GM21529 (cell line): Measurements from ENCODE around the gene CLEC6A.
"Not testable (repeated sequence)": the region's sequence is repeated elsewhere in the genome, so short reads cannot be mapped to it uniquely, and the experiment has no call there.

Source experiments
- ATAC-seq: cut with Tn5 transposase; IDR thresholded peaks from one replicate; pipeline ENCODE4 v1.9.1; 2021; ENCODE audit not compliant: unreplicated experiment

The CLEC6A gene

GRCh38 chr12:8493084-8493483 lies 37.3 kb downstream of the CLEC6A start:
- peak; percentile 99 for ATAC-seq

GRCh38 chr12:8495671-8496070 lies 39.9 kb downstream of the CLEC6A start:
- ATAC-seq: not testable (repeated sequence)

DNA sequence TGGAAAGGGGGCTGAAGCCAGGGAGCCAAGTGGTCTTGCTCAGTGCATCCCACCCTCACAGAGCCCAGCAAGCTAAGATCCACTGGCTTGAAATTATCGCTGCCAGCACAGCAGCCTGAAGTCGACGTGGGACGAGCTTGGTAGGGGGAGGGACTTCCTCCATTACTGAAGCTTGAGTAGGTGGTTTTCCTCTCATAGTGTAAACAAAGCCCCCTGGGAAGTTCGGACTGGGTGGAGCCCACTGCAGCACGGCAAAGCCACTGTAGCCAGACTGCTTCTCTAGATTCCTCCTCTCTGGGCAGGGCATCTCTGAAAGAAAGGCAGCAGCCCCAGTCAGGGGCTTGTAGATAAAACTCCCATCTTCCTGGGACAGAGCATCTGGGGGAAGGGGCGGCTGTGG lies 40.3 kb downstream of the CLEC6A start:
- ATAC-seq: not testable (repeated sequence)

- ATAC-seq: no peak
These were observed 43.9 kb downstream of the CLEC6A start for GRCh38 chr12:8499616-8500015.

DNA sequence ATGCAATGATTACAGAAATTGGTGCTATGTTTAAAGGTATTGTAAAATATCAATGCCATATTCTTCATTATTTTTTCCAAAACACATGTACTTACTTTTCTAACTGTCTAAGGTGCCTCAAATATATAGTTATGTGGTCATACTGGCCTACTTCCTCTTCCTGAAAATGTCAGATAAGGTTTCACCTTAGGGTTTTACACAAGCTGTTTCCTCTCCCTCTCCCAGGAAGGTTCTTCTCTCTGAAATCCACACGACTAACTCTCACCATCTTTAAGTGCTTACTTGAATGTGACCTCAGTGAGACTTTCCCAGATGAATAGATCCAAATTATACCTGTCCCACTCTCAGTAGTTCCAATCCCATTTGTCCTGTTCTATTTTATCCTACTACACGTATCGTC lies 46.0 kb downstream of the CLEC6A start:
- ATAC-seq: no peak

- ATAC-seq: no peak
These were observed 48.6 kb downstream of the CLEC6A start for GRCh38 chr12:8504351-8504750.

DNA sequence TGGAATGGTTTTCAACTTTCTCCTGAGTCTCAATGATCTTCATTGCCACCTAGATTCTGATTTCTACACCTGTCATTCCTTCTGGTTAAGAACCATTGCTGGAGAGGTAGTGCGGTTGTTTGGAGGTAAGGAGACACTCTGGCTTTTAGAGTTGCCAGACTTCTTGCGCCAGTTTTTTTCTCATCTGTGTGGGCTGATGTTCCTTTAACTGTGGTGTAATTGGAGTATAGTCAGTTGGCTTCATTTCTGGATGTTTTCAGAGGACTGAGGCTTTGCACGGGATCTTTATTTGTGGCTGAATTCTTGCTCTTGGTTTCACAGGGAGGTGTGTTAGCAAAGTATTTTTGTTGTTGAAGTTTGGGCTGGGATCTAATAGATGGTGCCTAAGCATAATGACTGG lies 51.8 kb downstream of the CLEC6A start:
- no peak for ATAC-seq

DNA sequence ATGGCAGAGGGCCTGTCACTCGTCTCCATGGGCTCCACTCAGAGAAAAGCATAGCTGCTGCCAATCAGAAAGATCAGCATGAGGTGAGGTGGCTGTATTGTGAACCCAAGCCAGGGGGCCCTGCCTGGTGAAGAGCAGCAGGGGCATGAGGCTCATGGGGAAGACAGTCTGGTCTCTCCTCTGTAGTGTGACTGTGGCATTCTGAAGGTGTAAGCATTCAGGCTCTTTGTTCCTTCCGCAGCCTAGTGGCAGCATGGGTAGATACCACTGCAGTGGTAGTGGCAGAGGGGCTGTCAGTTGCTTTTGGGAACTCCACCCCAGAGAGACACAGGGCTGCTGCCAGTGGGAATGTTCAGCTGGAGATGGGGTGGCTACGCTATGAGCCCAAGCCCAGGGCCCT lies 52.5 kb downstream of the CLEC6A start:
- no peak for ATAC-seq

GRCh38 chr12:8508910-8509841 lies 53.4 kb downstream of the CLEC6A start:
- no peak for ATAC-seq

GRCh38 chr12:8513256-8513655 lies 57.5 kb downstream of the CLEC6A start, which contains the start of gene CLEC4D:
TSS of gene CLEC4D (plus strand) at chr12:8513503. CDS start at chr12:8513733, 230 bp downstream.
- ATAC-seq: no peak

- ATAC-seq: no peak
These were observed 62.2 kb downstream of the CLEC6A start for GRCh38 chr12:8517971-8518370.

DNA sequence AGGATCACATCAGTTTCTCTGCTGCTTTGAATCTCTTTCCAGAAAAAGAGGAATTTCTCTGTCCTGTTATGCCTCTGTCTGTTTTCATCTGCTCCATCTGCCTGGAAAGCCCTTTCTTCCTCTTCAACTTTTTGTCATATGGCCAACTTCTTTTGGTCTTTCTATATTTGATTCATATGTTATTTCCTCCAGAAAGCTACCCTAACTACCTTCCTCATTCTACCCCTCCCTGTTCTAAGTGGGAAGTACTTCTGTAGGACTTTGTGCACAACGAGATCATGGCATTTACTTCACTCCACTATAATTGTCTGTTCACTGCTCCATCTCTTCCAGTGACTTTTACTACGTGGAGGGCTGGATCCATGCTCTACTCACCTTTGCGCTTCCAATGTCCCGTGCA lies 63.4 kb downstream of the CLEC6A start:
- no peak for ATAC-seq

DNA sequence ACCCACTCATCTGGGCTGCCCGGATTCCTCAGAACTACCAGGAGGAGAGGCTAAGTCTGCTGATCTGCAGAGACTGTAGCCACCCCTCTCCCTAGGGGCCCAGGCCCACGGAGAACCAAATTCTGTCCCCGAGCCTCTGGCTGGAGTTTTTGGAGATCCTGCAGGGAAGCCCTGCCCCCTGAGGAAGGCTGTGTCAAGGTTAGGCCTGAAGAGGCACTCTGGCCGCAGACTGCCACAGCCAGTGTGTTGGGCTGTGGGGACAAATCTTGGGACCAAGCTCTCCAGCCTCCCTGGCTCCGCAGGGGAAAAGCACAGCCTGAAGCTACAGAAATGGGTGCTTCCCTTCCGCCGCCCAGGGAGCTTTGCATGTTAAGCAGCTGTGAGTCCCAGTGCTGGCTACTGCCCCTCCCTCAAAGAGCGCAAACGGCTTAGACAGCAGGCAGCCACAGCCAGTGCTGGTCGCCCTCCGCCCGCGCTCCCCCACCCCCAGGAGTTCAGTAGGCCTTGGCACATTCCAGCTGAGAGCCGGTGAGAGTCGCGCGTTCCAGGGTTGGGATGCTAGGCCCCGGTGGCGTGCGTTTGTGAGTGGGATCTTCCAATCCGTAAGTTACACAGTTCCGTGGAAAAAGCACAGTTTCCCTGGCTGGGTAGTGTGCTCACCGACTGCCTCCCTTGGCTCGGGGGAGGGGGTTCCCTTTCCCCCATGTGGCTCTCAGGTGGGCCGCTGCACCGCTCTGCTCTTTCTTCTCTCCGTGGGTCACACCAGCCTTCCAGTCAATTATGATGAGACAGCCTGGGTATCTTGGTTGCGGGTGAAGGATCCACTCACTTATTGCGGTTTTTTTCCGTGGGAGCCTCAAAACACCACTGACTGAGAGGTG lies 71.7 kb downstream of the CLEC6A start:
- ATAC-seq: no peak
